Keratinocyte (primary cell): ENCODE measurements around the gene FABP3. TPM values are rescaled to one million over a fixed set of nuclear protein-coding genes. Genes with fewer than 3 reads are reported as not detected.

Source experiments
- DNase-seq: peaks from one replicate; pipeline ENCODE4 v3.0.0-alpha.2; 2011; ENCODE audit warnings: low read depth, missing footprints, low spot score
- FAIRE-seq: peaks from 2 replicates; lab custom pipeline; 2011; peaks lifted over from hg19 to GRCh38; lab: Jason Lieb, UNC
- H2AFZ ChIP-seq: 2 replicates; pipeline ENCODE4 v1.6.0; 2012; ENCODE audit warnings: low read length, control low read depth, inconsistent platforms; ENCODE audit not compliant: control insufficient read depth
- H3K27ac ChIP-seq: 2 replicates; pipeline ENCODE4 v1.5.1; 2011; ENCODE audit warnings: low read length; ENCODE audit not compliant: control insufficient read depth, insufficient read depth
- H3K27me3 ChIP-seq: 3 replicates; pipeline ENCODE4 v1.6.0; 2011; ENCODE audit warnings: low read length; ENCODE audit not compliant: control insufficient read depth, insufficient read depth; ENCODE audit errors: extremely low read depth
- H3K36me3 ChIP-seq, 2 experiments: 2 replicates in 1 of 2; 3 replicates in 1 of 2; pipeline ENCODE4 v1.5.1; 2011; ENCODE audit warnings: low read length in 2 of 2, mild to moderate bottlenecking in 1 of 2; ENCODE audit not compliant: control insufficient read depth in 2 of 2, insufficient read depth in 2 of 2; ENCODE audit errors: extremely low read depth in 1 of 2
- H3K4me1 ChIP-seq: 3 replicates; pipeline ENCODE4 v1.5.1; 2011; ENCODE audit warnings: low read length; ENCODE audit not compliant: control insufficient read depth, insufficient read depth; ENCODE audit errors: extremely low read depth
- H3K4me2 ChIP-seq: 3 replicates; pipeline ENCODE4 v1.6.0; 2011; ENCODE audit warnings: low read depth, low read length; ENCODE audit not compliant: control insufficient read depth, insufficient read depth; ENCODE audit errors: extremely low read depth
- H3K4me3 ChIP-seq, 3 experiments: fragments of 200-600 bp in 1 of 3; sonication (generic) in 1 of 3; 2 replicates in 2 of 3; 3 replicates in 1 of 3; pipeline ENCODE4 v1.5.1; 2011 to 2016; ENCODE audit warnings: low read length in 3 of 3, mild to moderate bottlenecking in 3 of 3, control low read depth in 2 of 3, inconsistent platforms in 1 of 3, low read depth in 1 of 3, mixed read lengths in 1 of 3, mixed run types in 1 of 3, moderate library complexity in 1 of 3; ENCODE audit not compliant: control insufficient read depth in 2 of 3, insufficient read depth in 2 of 3; ENCODE audit errors: extremely low read depth in 1 of 3
- H3K79me2 ChIP-seq: 2 replicates; pipeline ENCODE4 v1.6.0; 2012; ENCODE audit warnings: low read length; ENCODE audit not compliant: control insufficient read depth, insufficient read depth
- H3K9ac ChIP-seq: 3 replicates; pipeline ENCODE4 v1.6.0; 2011; ENCODE audit warnings: low read length; ENCODE audit not compliant: control insufficient read depth, insufficient read depth; ENCODE audit errors: extremely low read depth
- H3K9me1 ChIP-seq: 3 replicates; pipeline ENCODE4 v1.6.0; 2011; ENCODE audit warnings: low read length; ENCODE audit not compliant: control insufficient read depth, insufficient read depth; ENCODE audit errors: extremely low read depth
- H3K9me3 ChIP-seq: 2 replicates; pipeline ENCODE4 v1.5.1; 2012; ENCODE audit warnings: low read depth, low read length; ENCODE audit not compliant: control insufficient read depth
- H4K20me1 ChIP-seq: 3 replicates; pipeline ENCODE4 v1.6.0; 2011; ENCODE audit warnings: low read length; ENCODE audit not compliant: control insufficient read depth, insufficient read depth; ENCODE audit errors: extremely low read depth
- CTCF ChIP-seq, 3 experiments: IDR thresholded peaks in 1 of 3; conservative IDR thresholded peaks in 1 of 3; optimal IDR thresholded peaks in 1 of 3; 2 replicates in 2 of 3; 3 replicates in 1 of 3; pipeline versions ENCODE3 to v1.5.1; 2011; ENCODE audit warnings: low read length in 3 of 3, mild to moderate bottlenecking in 3 of 3, moderate library complexity in 2 of 3, control low read depth in 1 of 3, inconsistent platforms in 1 of 3; ENCODE audit not compliant: insufficient read depth in 2 of 3; ENCODE audit errors: extremely low read depth in 1 of 3
- EZH2 ChIP-seq: IDR thresholded peaks from one replicate; pipeline ENCODE4 v1.6.1; 2012; ENCODE audit warnings: inconsistent platforms, mild to moderate bottlenecking, low read length, moderate library complexity
- dilution Hi-C: fragments of 300-500 bp; cut with MboI; formaldehyde crosslinking; loops from one replicate; pipeline ENCODE4 v1.7.0; 2020; ENCODE audit warnings: low sequenced_read_pairs; ENCODE audit not compliant: extremely low pct_ligation_motif_present
- polyA plus RNA-seq, 5 experiments: library from polyadenylated mRNA; depleted of rRNA in 3 of 5; stranded (reverse) in 3 of 5; stranded (forward) in 1 of 5; unstranded in 1 of 5; fragments of >200 nt; gene quantifications; 1 replicate in 1 of 5; 2 replicates in 3 of 5; 3 replicates in 1 of 5; pipeline versions ENCODE4 v1.2.1 to v1.2.3, GENCODE V29; 2011 to 2012; ENCODE audit warnings: missing spikeins in 2 of 5, low read depth in 1 of 5, low replicate concordance in 1 of 5

Gene FABP3
- polyA plus RNA-seq, 1 donor (not counting 4 experiments of a cell fraction or from before 2014, with no cell fraction given), result 0.59 TPM

GRCh38 chr1:31336687-31337467 is 36.0 kb downstream of the FABP3 start:
- FAIRE-seq, result no peak
- TF ChIP-seq EZH2 (no peak), CTCF (optimal IDR thresholded peaks at IDR 0.05 in 1 of 3, IDR thresholded peaks at IDR 0.05 in 1 of 3, conservative IDR thresholded peaks at IDR 0.05 in 1 of 3; ENCODE audit: extremely low read depth in 1 of 3, insufficient read depth in 2 of 3, low read length in 3 of 3) (no peak)
- peaks cover 0 to 6% of the 10 kb centered on the region in 2 experiments for H3K36me3 ChIP-seq
- H3K9ac ChIP-seq, result no peak overlapping the region
- H4K20me1 ChIP-seq, result no peaks in the 10 kb centered on the region
- dilution Hi-C loops, result no loop called here
- H3K79me2 ChIP-seq, result no peaks in the 10 kb centered on the region
- no peak overlapping the region for H3K4me3 ChIP-seq
- H3K4me1 ChIP-seq, result no peaks in the 10 kb centered on the region
- H3K27me3 ChIP-seq, result no peaks in the 10 kb centered on the region
- no peak for DNase-seq
- no peaks in the 10 kb centered on the region for H3K9me1 ChIP-seq
- no peak overlapping the region for H3K27ac ChIP-seq
- H3K4me2 ChIP-seq, result no peak overlapping the region
- H3K9me3 ChIP-seq, result no peaks in the 10 kb centered on the region
- H2AFZ ChIP-seq, result no peak overlapping the region

- H3K27ac ChIP-seq, result no peak overlapping the region
- DNase-seq, result no peak
- no peaks in the 10 kb centered on the region for H3K9me1 ChIP-seq
- H2AFZ ChIP-seq, result no peak overlapping the region
- H3K36me3 ChIP-seq, result peaks cover 0 to 4% of the 10 kb centered on the region in 2 experiments
- TF ChIP-seq EZH2 (no peak), CTCF (optimal IDR thresholded peaks at IDR 0.05 in 1 of 3, IDR thresholded peaks at IDR 0.05 in 1 of 3, conservative IDR thresholded peaks at IDR 0.05 in 1 of 3; ENCODE audit: extremely low read depth in 1 of 3, insufficient read depth in 2 of 3, low read length in 3 of 3) (peak; percentile 1 to 44 (median 24))
- peak; percentile 66 for FAIRE-seq
- dilution Hi-C loops, result no loop called here
- no peaks in the 10 kb centered on the region for H3K27me3 ChIP-seq
- no peak overlapping the region for H3K4me3 ChIP-seq
- no peaks in the 10 kb centered on the region for H4K20me1 ChIP-seq
- H3K79me2 ChIP-seq, result no peaks in the 10 kb centered on the region
- no peaks in the 10 kb centered on the region for H3K9me3 ChIP-seq
- no peaks in the 10 kb centered on the region for H3K4me1 ChIP-seq
- no peak overlapping the region for H3K9ac ChIP-seq
- H3K4me2 ChIP-seq, result no peak overlapping the region
Observed at GRCh38 chr1:31335007-31335406, 37.9 kb downstream of the FABP3 start.
